Breast epithelium (tissue), 3 donors: ENCODE measurements around the gene TMEM163.

Experiments
- CTCF ChIP-seq, 3 donors: fragments of 450-650 bp; IDR thresholded peaks; one replicate each; pipeline ENCODE4 v1.5.1; 2016 to 2017; ENCODE audit warnings: antibody characterized with exemption in 3 of 3, mild to moderate bottlenecking in 3 of 3, moderate library complexity in 3 of 3
- POLR2AphosphoS5 ChIP-seq, 3 donors: sonication (generic); formaldehyde crosslinking; IDR thresholded peaks; one replicate each; pipeline ENCODE4 v1.6.1; 2017; ENCODE audit warnings: antibody characterized with exemption in 3 of 3

DNA sequence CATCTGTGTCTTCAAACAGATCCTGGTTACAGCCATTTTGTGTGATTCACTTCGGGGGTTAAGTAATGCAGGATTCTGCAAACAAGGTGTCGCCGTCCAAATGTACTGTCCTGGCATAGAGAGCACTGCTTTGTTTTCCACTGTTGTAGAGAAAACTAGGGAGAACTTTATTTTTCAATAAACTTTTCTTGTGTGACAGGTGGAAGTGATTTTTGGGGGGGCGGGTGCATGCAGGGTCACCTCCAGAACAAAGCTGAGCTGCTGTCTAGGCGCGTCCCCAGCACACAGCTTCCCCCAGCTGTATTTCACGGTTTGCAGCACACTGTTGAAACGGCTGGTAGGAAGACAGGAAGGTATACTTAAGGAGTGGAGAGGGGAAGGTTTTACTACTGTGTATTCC lies 264.4 kb downstream of the TMEM163 start:
- TF ChIP-seq CTCF (IDR thresholded peaks at IDR 0.05) (no peak), POLR2AphosphoS5 (IDR thresholded peaks at IDR 0.05) (no peak)
